ENCODE measurements around the gene OLAH. TPM values are rescaled to one million over a fixed set of nuclear protein-coding genes. Genes with fewer than 3 reads are reported as not detected.

The OLAH gene
- polyA plus RNA-seq, 1 donor (not counting 4 experiments of a cell fraction or from before 2014, with no cell fraction given): 0.54 TPM

- TF ChIP-seq EZH2 (IDR thresholded peaks at IDR 0.05; ENCODE audit: low read length): no peak
- no peak for TF ChIP-seq CTCF (optimal IDR thresholded peaks at IDR 0.05 in 1 of 3, IDR thresholded peaks at IDR 0.05 in 1 of 3, conservative IDR thresholded peaks at IDR 0.05 in 1 of 3; ENCODE audit: extremely low read depth in 1 of 3, insufficient read depth in 2 of 3, low read length in 3 of 3)
- Histone ChIP-seq H3K4me2 (ENCODE audit: control insufficient read depth, extremely low read depth, insufficient read depth, low read depth, low read length) (no peak overlapping the region), H3K36me3 (ENCODE audit: control insufficient read depth in 2 of 2, extremely low read depth in 1 of 2, insufficient read depth in 2 of 2, low read length in 2 of 2) (peaks cover 12 to 23% of the 10 kb centered on the region in 2 experiments), H3K79me2 (ENCODE audit: control insufficient read depth, insufficient read depth, low read length) (no peaks in the 10 kb centered on the region), H4K20me1 (ENCODE audit: control insufficient read depth, extremely low read depth, insufficient read depth, low read length) (no peaks in the 10 kb centered on the region), H3K9ac (ENCODE audit: control insufficient read depth, extremely low read depth, insufficient read depth, low read length) (no peak overlapping the region), H3K9me1 (ENCODE audit: control insufficient read depth, extremely low read depth, insufficient read depth, low read length) (no peaks in the 10 kb centered on the region), H2AFZ (ENCODE audit: control insufficient read depth, low read length) (no peak overlapping the region), H3K9me3 (ENCODE audit: control insufficient read depth, low read depth, low read length) (no peaks in the 10 kb centered on the region), H3K4me3 (ENCODE audit: control insufficient read depth in 2 of 3, extremely low read depth in 1 of 3, insufficient read depth in 2 of 3, low read depth in 1 of 3, low read length in 3 of 3) (no peak overlapping the region), H3K27me3 (ENCODE audit: control insufficient read depth, extremely low read depth, insufficient read depth, low read length) (no peaks in the 10 kb centered on the region), H3K4me1 (ENCODE audit: control insufficient read depth, extremely low read depth, insufficient read depth, low read length) (peaks cover 6% of the 10 kb centered on the region), H3K27ac (ENCODE audit: control insufficient read depth, insufficient read depth, low read length) (no peak overlapping the region)
- DNase-seq (ENCODE audit: low read depth, low spot score): no peak
- FAIRE-seq: no peak
- dilution Hi-C loops (cut with MboI; ENCODE audit: extremely low pct_ligation_motif_present, low sequenced_read_pairs): no loop called here
Measured at GRCh38 chr10:15116225-15116624, 72.5 kb downstream of the OLAH start.

- no peaks in the 10 kb centered on the region for H3K9me3 ChIP-seq (ENCODE audit: control insufficient read depth, low read depth, low read length)
- no peaks in the 10 kb centered on the region for H3K9me1 ChIP-seq (ENCODE audit: control insufficient read depth, extremely low read depth, insufficient read depth, low read length)
- H3K4me2 ChIP-seq (ENCODE audit: control insufficient read depth, extremely low read depth, insufficient read depth, low read depth, low read length): no peak overlapping the region
- DNase-seq (ENCODE audit: low read depth, low spot score) (no peak), FAIRE-seq (no peak)
- no peaks in the 10 kb centered on the region for H3K27me3 ChIP-seq (ENCODE audit: control insufficient read depth, extremely low read depth, insufficient read depth, low read length)
- H4K20me1 ChIP-seq (ENCODE audit: control insufficient read depth, extremely low read depth, insufficient read depth, low read length): no peaks in the 10 kb centered on the region
- H3K9ac ChIP-seq (ENCODE audit: control insufficient read depth, extremely low read depth, insufficient read depth, low read length): no peak overlapping the region
- H3K36me3 ChIP-seq (ENCODE audit: control insufficient read depth in 2 of 2, extremely low read depth in 1 of 2, insufficient read depth in 2 of 2, low read length in 2 of 2): peaks cover 7 to 16% of the 10 kb centered on the region in 2 experiments
- peaks cover 15% of the 10 kb centered on the region for H3K4me1 ChIP-seq (ENCODE audit: control insufficient read depth, extremely low read depth, insufficient read depth, low read length)
- H2AFZ ChIP-seq (ENCODE audit: control insufficient read depth, low read length): no peak overlapping the region
- TF ChIP-seq CTCF (optimal IDR thresholded peaks at IDR 0.05 in 1 of 3, IDR thresholded peaks at IDR 0.05 in 1 of 3, conservative IDR thresholded peaks at IDR 0.05 in 1 of 3; ENCODE audit: extremely low read depth in 1 of 3, insufficient read depth in 2 of 3, low read length in 3 of 3): no peak
- TF ChIP-seq EZH2 (IDR thresholded peaks at IDR 0.05; ENCODE audit: low read length): no peak
- no peak overlapping the region for H3K4me3 ChIP-seq (ENCODE audit: control insufficient read depth in 2 of 3, extremely low read depth in 1 of 3, insufficient read depth in 2 of 3, low read depth in 1 of 3, low read length in 3 of 3)
- dilution Hi-C loops (cut with MboI; ENCODE audit: extremely low pct_ligation_motif_present, low sequenced_read_pairs): no loop called here
- no peak overlapping the region for H3K27ac ChIP-seq (ENCODE audit: control insufficient read depth, insufficient read depth, low read length)
- H3K79me2 ChIP-seq (ENCODE audit: control insufficient read depth, insufficient read depth, low read length): no peaks in the 10 kb centered on the region
Measured at GRCh38 chr10:15118615-15119014, 74.9 kb downstream of the OLAH start.

All from keratinocyte (primary cell).